ENCODE measurements around the gene KCNN2. TPM values are rescaled to one million over a fixed set of nuclear protein-coding genes. Genes with fewer than 3 reads are reported as not detected.

KCNN2 gene
- total and polyA plus RNA-seq, 2 of the 8 experiments (the other 6 are each of a cell fraction or from before 2014, with no cell fraction given) = 13.1 to 18.6 TPM

DNA sequence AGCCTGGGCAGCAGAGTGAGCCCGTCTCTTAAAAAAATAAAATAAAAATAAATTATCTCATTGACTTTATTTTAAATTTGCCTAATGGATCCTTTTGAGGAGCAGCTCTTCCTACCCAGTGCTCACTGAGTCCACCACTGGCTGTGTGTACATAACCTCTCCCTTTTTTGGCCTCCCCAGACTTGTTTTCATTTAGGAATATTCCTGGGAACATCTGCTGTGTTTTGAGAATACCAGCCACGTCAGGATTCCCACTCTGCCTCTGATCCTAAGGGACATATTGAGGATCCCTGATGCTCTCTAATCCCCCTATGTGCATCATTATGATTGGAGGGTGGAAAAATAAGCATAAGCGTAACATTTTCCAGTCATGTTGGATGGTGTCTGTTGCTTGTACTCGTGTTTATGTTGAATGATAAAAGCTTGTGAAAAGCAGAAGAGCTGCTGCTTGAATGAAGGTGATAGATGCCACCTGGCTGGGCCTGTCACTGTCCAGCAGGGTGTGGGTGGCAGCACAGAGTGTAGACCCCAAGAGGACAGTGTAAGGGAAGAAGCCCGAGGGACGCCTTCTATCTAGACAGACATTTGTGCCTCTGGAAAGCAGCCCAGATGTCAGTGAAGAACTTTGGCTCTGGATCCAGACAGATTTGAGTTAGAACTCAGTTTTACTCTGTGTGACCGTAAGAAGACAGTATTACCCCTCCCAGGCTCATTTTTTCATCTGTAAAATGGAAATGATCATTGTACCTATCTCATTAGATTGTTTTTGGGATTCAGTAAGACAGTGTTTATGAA lies 15.4 kb downstream of the KCNN2 start:
- H3K4me1 ChIP-seq (replicated peaks in 1 of 4; ENCODE audit: control insufficient read depth in 3 of 4, insufficient read depth in 4 of 4, low read length in 3 of 4) = peaks cover 0 to 6% (median under 1%) of the 10 kb centered on the region in 4 experiments; a peak in 3 of 7 replicates
- peaks cover 10% of the 10 kb centered on the region; the same call in 1 of the 2 replicates for H3K79me1 ChIP-seq (ENCODE audit: low read depth, low read length)
- no peak overlapping the region for H3K23ac ChIP-seq (ENCODE audit: insufficient read length)
- peaks cover 8 to 93% of the 10 kb centered on the region in 2 experiments; a peak in 3 of 4 replicates for H3K79me2 ChIP-seq (ENCODE audit: control insufficient read depth in 1 of 2, insufficient read depth in 2 of 2, low read length in 2 of 2)
- H4K8ac ChIP-seq (ENCODE audit: extremely low read depth, insufficient read depth, low read length) = no peak overlapping the region
- no peaks in the 10 kb centered on the region for H3K9me3 ChIP-seq (ENCODE audit: insufficient read depth in 2 of 2, low read depth in 1 of 2, low read length in 1 of 2)
- H3K4me3 ChIP-seq (ENCODE audit: extremely low read depth in 1 of 4, insufficient read depth in 2 of 4, low read depth in 3 of 4, low read length in 4 of 4) = no peak overlapping the region
- no peak for FAIRE-seq
- H3K4me2 ChIP-seq (ENCODE audit: insufficient read depth in 1 of 2, low read depth in 2 of 2, low read length in 2 of 2) = no peak overlapping the region
- no peaks in the 10 kb centered on the region for H3K27me3 ChIP-seq (replicated peaks in 1 of 4; ENCODE audit: control insufficient read depth in 3 of 4, extremely low read depth in 1 of 4, insufficient read depth in 3 of 4, low read length in 3 of 4)
- H2AFZ ChIP-seq (ENCODE audit: low read length) = no peak overlapping the region
- no peak overlapping the region for H2BK5ac ChIP-seq (ENCODE audit: low read depth, low read length)
- H3K56ac ChIP-seq (replicated peaks; ENCODE audit: insufficient read length, low read depth, low read length) = no peak overlapping the region
- no peak overlapping the region for H3K4ac ChIP-seq (replicated peaks; ENCODE audit: insufficient read length, low read depth, low read length)
- no peak overlapping the region for H3K27ac ChIP-seq (ENCODE audit: low read depth, low read length)
- no peak overlapping the region for H4K91ac ChIP-seq (replicated peaks; ENCODE audit: insufficient read length, low read length)
- H2BK120ac ChIP-seq (replicated peaks; ENCODE audit: low read depth, low read length) = no peak overlapping the region
- no peak overlapping the region for H3K14ac ChIP-seq (ENCODE audit: insufficient read length)
- H3K23me2 ChIP-seq (ENCODE audit: low read depth, low read length) = no peaks in the 10 kb centered on the region; the same call in 1 of the 2 replicates
- H4K20me1 ChIP-seq (replicated peaks in 1 of 2; ENCODE audit: control insufficient read depth in 1 of 2, insufficient read depth in 2 of 2, low read length in 2 of 2) = peaks cover 12% of the 10 kb centered on the region in 2 experiments
- DNase-seq (ENCODE audit: low read depth in 1 of 2, low spot score in 2 of 2) = no peak
- CTCF ChIA-PET (ENCODE audit: partially characterized antibody) = interaction anchor here (0.7 to 1.6 kb wide), 5 partner anchors 10 to 310 kb away, joined by 3 to 5 read pairs (median 3); no protein-coding TSS in a partner anchor
- H2BK12ac ChIP-seq (ENCODE audit: low read depth, low read length) = no peak overlapping the region
- POLR2A ChIA-PET (ENCODE audit: partially characterized antibody) = interaction anchor here (1.0 to 1.2 kb wide), 2 partner anchors 10 to 31 kb away, joined by 3 read pairs; no protein-coding TSS in a partner anchor
- H4K5ac ChIP-seq (ENCODE audit: insufficient read length, low read depth, low read length) = no peak overlapping the region
- H2BK15ac ChIP-seq (ENCODE audit: low read length) = no peak overlapping the region
- no peak overlapping the region for H3K18ac ChIP-seq (ENCODE audit: extremely low read depth, low read length)
- H3K36me3 ChIP-seq (ENCODE audit: control insufficient read depth in 2 of 4, insufficient read depth in 4 of 4, low read length in 3 of 4) = peaks cover 0 to 14% (median 0%) of the 10 kb centered on the region in 4 experiments; a peak in 2 of 8 replicates
- no peak overlapping the region for H2AK5ac ChIP-seq (ENCODE audit: low read depth, low read length)
- no peak overlapping the region for H2BK20ac ChIP-seq (ENCODE audit: low read length)
- no peak overlapping the region for H3K9ac ChIP-seq (replicated peaks in 1 of 4; ENCODE audit: extremely low read depth in 1 of 4, low read depth in 3 of 4, low read length in 3 of 4)
- 94% methylated on average over 7 of the region's 7 CpGs; no CpG with 5 or more reads in 1 of the 2 experiments for WGBS, 2 experiments (ENCODE audit: extremely low coverage in 1 of 2, insufficient coverage in 1 of 2, insufficient read length in 1 of 2, insufficient replicate concordance in 2 of 2, low coverage in 1 of 2, low lambda C conversion rate in 2 of 2, missing lambda C conversion rate in 1 of 2)
- TF ChIP-seq KDM1A (IDR thresholded peaks at IDR 0.05; ENCODE audit: borderline replicate concordance, low read length) (no peak), PHF8 (conservative IDR thresholded peaks at IDR 0.05; ENCODE audit: low read depth, low read length) (no peak), KDM4A (IDR thresholded peaks at IDR 0.05; ENCODE audit: low read depth, low read length, severe bottlenecking) (no peak), CREB1 (IDR thresholded peaks at IDR 0.05) (no peak), SP2 (IDR thresholded peaks at IDR 0.05; ENCODE audit: low read length) (no peak), SUZ12 (IDR thresholded peaks at IDR 0.05; ENCODE audit: low read length) (no peak), TCF12 (IDR thresholded peaks at IDR 0.05; ENCODE audit: low read depth, low read length) (no peak), RAD21 (IDR thresholded peaks at IDR 0.05 in 1 of 2, conservative IDR thresholded peaks at IDR 0.05 in 1 of 2; ENCODE audit: low read depth in 2 of 2, low read length in 2 of 2) (no peak), FOSL1 (IDR thresholded peaks at IDR 0.05; ENCODE audit: insufficient read depth, low read depth, low read length) (no peak), SP4 (IDR thresholded peaks at IDR 0.05; ENCODE audit: low read length) (no peak)
- TF ChIP-seq, protein P1, sequence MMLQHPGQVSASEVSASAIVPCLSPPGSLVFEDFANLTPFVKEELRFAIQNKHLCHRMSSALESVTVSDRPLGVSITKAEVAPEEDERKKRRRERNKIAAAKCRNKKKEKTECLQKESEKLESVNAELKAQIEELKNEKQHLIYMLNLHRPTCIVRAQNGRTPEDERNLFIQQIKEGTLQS (IDR thresholded peaks at IDR 0.05; ENCODE audit: insufficient read depth, low read depth, low read length) = no peak
